DMS 273 treated with DMSO at 0.1 percent for 48 hours (cell line): Measurements from ENCODE around the gene PALM.
"Not testable (repeated sequence)": the region's sequence is repeated elsewhere in the genome, so short reads cannot be mapped to it uniquely, and the experiment has no call there.

Experiments
- DNase-seq: peaks from one replicate; lab custom pipeline; 2025; lab: John Stamatoyannopoulos, UW

The PALM gene

GRCh38 chr19:679418-680286 is 29.1 kb upstream of the PALM start:
- no peak for DNase-seq

GRCh38 chr19:680287-681028 is 28.3 kb upstream of the PALM start:
- peak; percentile 85 for DNase-seq

GRCh38 chr19:681029-682019 is 27.4 kb upstream of the PALM start:
- no peak for DNase-seq

- no peak for DNase-seq
Measured at GRCh38 chr19:682678-683320, 25.9 kb upstream of the PALM start.

GRCh38 chr19:685454-685931 is 23.2 kb upstream of the PALM start:
- DNase-seq, result no peak

- DNase-seq, result no peak
Measured at GRCh38 chr19:686589-687297, 22.0 kb upstream of the PALM start.

GRCh38 chr19:687569-688166 is 21.1 kb upstream of the PALM start:
- no peak for DNase-seq

- DNase-seq, result no peak
Measured at GRCh38 chr19:688214-688613, 20.5 kb upstream of the PALM start.

- DNase-seq, result no peak
Measured at GRCh38 chr19:688992-689391, 19.7 kb upstream of the PALM start.

GRCh38 chr19:690203-690602 is 18.5 kb upstream of the PALM start:
- DNase-seq, result no peak

GRCh38 chr19:694481-695351 is 14.0 kb upstream of the PALM start:
- DNase-seq, result no peak

- DNase-seq, result no peak
Measured at GRCh38 chr19:695352-695949, 13.3 kb upstream of the PALM start, which contains the start of gene PRSS57. Gene PRSS57, minus strand, starts transcription at chr19:695452. Its CDS starts 22 bp downstream, at chr19:695430.

GRCh38 chr19:698529-698928 is 10.2 kb upstream of the PALM start:
- not testable (repeated sequence) for DNase-seq

- DNase-seq, result not testable (repeated sequence)
Measured at GRCh38 chr19:699885-700284, 8.8 kb upstream of the PALM start.

GRCh38 chr19:702847-703246 is 5.9 kb upstream of the PALM start:
- DNase-seq, result not testable (repeated sequence)

GRCh38 chr19:703329-703650 is 5.4 kb upstream of the PALM start:
- DNase-seq, result no peak

GRCh38 chr19:703651-704446 is 4.9 kb upstream of the PALM start:
- DNase-seq, result no peak

GRCh38 chr19:704447-704741 is 4.3 kb upstream of the PALM start:
- no peak for DNase-seq
